ENCODE results near the gene KRT80. TPM values are rescaled to one million over a fixed set of nuclear protein-coding genes. Genes with fewer than 3 reads are reported as not detected.
A peak's percentile ranks its signal among the peaks of the same experiment; 100 is the strongest.

The KRT80 gene
- total RNA-seq, 1 donor from 2014 or later, result not detected

GRCh38 chr12:52238207-52238840 is 46.5 kb upstream of the KRT80 start:
- peaks cover 3 to 8% of the 10 kb centered on the region in 2 donors for H3K4me1 ChIP-seq
- DNase-seq (ENCODE audit: low spot score in 2 of 2), result no peak
- no peaks in the 10 kb centered on the region for H3K36me3 ChIP-seq
- H3K27ac ChIP-seq, result no peak overlapping the region
- H3K9me3 ChIP-seq, result no peaks in the 10 kb centered on the region
- intact Hi-C loops (cut with DNase I), result no loop called here
- no peak for TF ChIP-seq CTCF (IDR thresholded peaks at IDR 0.05)
- H3K27me3 ChIP-seq, result no peaks in the 10 kb centered on the region
- no peak overlapping the region for H3K4me3 ChIP-seq

- Histone ChIP-seq H3K27me3 (peaks cover 4% of the 10 kb centered on the region), H3K4me3 (no peak overlapping the region), H3K4me1 (peaks cover 7 to 15% of the 10 kb centered on the region in 2 donors), H3K27ac (no peak overlapping the region), H3K36me3 (no peaks in the 10 kb centered on the region), H3K9me3 (no peaks in the 10 kb centered on the region)
- TF ChIP-seq CTCF (IDR thresholded peaks at IDR 0.05), result no peak
- DNase-seq (ENCODE audit: low spot score in 2 of 2), result no peak
- intact Hi-C loops (cut with DNase I), result no loop called here
Measured at GRCh38 chr12:52236386-52237050, 44.7 kb upstream of the KRT80 start.

GRCh38 chr12:52235822-52236361 is 44.1 kb upstream of the KRT80 start:
- TF ChIP-seq CTCF (IDR thresholded peaks at IDR 0.05), result no peak
- H3K9me3 ChIP-seq, result no peaks in the 10 kb centered on the region
- peak overlapping the region in 1 of 2 donors; percentile 10 for H3K27ac ChIP-seq
- intact Hi-C loops (cut with DNase I), result no loop called here
- no peaks in the 10 kb centered on the region for H3K36me3 ChIP-seq
- DNase-seq (ENCODE audit: low spot score in 2 of 2), result no peak
- H3K4me1 ChIP-seq, result peaks cover 11 to 21% of the 10 kb centered on the region in 2 donors
- H3K4me3 ChIP-seq, result no peak overlapping the region
- peaks cover 4% of the 10 kb centered on the region for H3K27me3 ChIP-seq

- intact Hi-C loops (cut with DNase I), result no loop called here
- Histone ChIP-seq H3K9me3 (no peaks in the 10 kb centered on the region), H3K4me3 (peak overlapping the region in 1 of 2 donors; percentile 5), H3K36me3 (no peaks in the 10 kb centered on the region), H3K27ac (peak overlapping the region in 1 of 2 donors; percentile 23), H3K4me1 (peaks cover 15 to 26% of the 10 kb centered on the region in 2 donors), H3K27me3 (peaks cover 4% of the 10 kb centered on the region)
- no peak for DNase-seq (ENCODE audit: low spot score in 2 of 2)
- no peak for TF ChIP-seq CTCF (IDR thresholded peaks at IDR 0.05)
Measured at GRCh38 chr12:52235001-52235764, 43.4 kb upstream of the KRT80 start.

GRCh38 chr12:52234223-52234810 is 42.5 kb upstream of the KRT80 start:
- peaks cover 4% of the 10 kb centered on the region for H3K27me3 ChIP-seq
- intact Hi-C loops (cut with DNase I), result no loop called here
- H3K27ac ChIP-seq, result peak overlapping the region in 1 of 2 donors; percentile 8
- TF ChIP-seq CTCF (IDR thresholded peaks at IDR 0.05), result no peak
- H3K36me3 ChIP-seq, result no peaks in the 10 kb centered on the region
- H3K4me1 ChIP-seq, result peaks cover 15 to 31% of the 10 kb centered on the region in 2 donors
- no peak for DNase-seq (ENCODE audit: low spot score in 2 of 2)
- no peak overlapping the region for H3K4me3 ChIP-seq
- no peaks in the 10 kb centered on the region for H3K9me3 ChIP-seq
